HCT116 (cell line): ENCODE data around the gene JSRP1. TPM values are rescaled to one million over a fixed set of nuclear protein-coding genes. Genes with fewer than 3 reads are reported as not detected.

ENCODE experiments used
- ATAC-seq: fragments of 200-7000 bp; cut with Tn5 transposase; 2 replicates; pipeline ENCODE4 v1.9.1; 2020; ENCODE audit warnings: mild to moderate bottlenecking, moderate library complexity
- BruUV-seq: library from RNA; stranded (reverse); fragments of 400-500 nt; replicated peaks from 2 replicates; lab custom pipeline; 2021; lab: Mats Ljungman, UMichigan
- CTCF ChIA-PET: fragments of 300-600 bp; sonication (Branson Sonifier 250); formaldehyde crosslinking; loops from one replicate; lab custom pipeline; 2021; ENCODE audit warnings: antibody characterized with exemption; lab: Charles Lee
- POLR2A ChIA-PET: fragments of 300-600, 350-600 bp; sonication (Branson Sonifier 250); formaldehyde crosslinking; loops from one replicate; lab custom pipeline; 2021; ENCODE audit warnings: antibody characterized with exemption; lab: Charles Lee
- RAD21 ChIA-PET, 2 experiments: fragments of 300-600 bp; sonication (Branson Sonifier 250); formaldehyde crosslinking; loops; one replicate each; lab custom pipeline; 2023; ENCODE audit warnings: low total read pairs in 2 of 2; ENCODE audit not compliant: uncharacterized antibody in 2 of 2, unreplicated experiment in 2 of 2, low non-redundant PET in 1 of 2; lab: Charles Lee
- DNase-seq: peaks from one replicate; pipeline ENCODE4 v3.0.0-alpha.2; 2010; ENCODE audit warnings: low read depth, low spot score
- H2AFZ ChIP-seq: fragments of 200-600 bp; shearing (Covaris generic), sonication (generic); 2 replicates; pipeline ENCODE4 v1.6.1; 2017; ENCODE audit warnings: low read depth, mixed run types, mixed read lengths, antibody characterized with exemption, low read length; ENCODE audit not compliant: poor library complexity, severe bottlenecking
- H3K27ac ChIP-seq: 2 replicates; pipeline ENCODE4 v1.5.1; 2012; ENCODE audit warnings: low read depth, low read length
- H3K27me3 ChIP-seq: fragments of 200-600 bp; sonication (generic); 2 replicates; pipeline ENCODE4 v1.6.1; 2016; ENCODE audit warnings: mixed run types, low read length, mixed read lengths; ENCODE audit not compliant: insufficient read depth
- H3K36me3 ChIP-seq, 2 experiments: fragments of 200-500 bp in 1 of 2; fragments of 200-600 bp in 1 of 2; sonication (Bioruptor generic) in 1 of 2; sonication (generic) in 1 of 2; 2 replicates each; pipeline versions ENCODE4 v1.5.1 to v1.6.1; 2014 to 2016; ENCODE audit warnings: low read length in 2 of 2, inconsistent platforms in 1 of 2, mixed read lengths in 1 of 2, mixed run types in 1 of 2; ENCODE audit not compliant: insufficient read depth in 2 of 2, control insufficient read depth in 1 of 2
- H3K4me1 ChIP-seq, 2 experiments: fragments of 200-600 bp in 1 of 2; sonication (generic) in 1 of 2; 2 replicates each; pipeline versions ENCODE4 v1.5.1 to v1.6.1; 2012 to 2017; ENCODE audit warnings: low read length in 2 of 2, inconsistent platforms in 1 of 2, mild to moderate bottlenecking in 1 of 2, mixed read lengths in 1 of 2, mixed run types in 1 of 2, moderate library complexity in 1 of 2; ENCODE audit not compliant: insufficient read depth in 2 of 2, control insufficient read depth in 1 of 2
- H3K4me2 ChIP-seq: fragments of 200-600 bp; sonication (generic); 2 replicates; pipeline ENCODE4 v1.6.1; 2017; ENCODE audit warnings: mixed run types, low read length, mixed read lengths
- H3K4me3 ChIP-seq, 2 experiments: fragments of 200-600 bp in 1 of 2; sonication (generic) in 1 of 2; replicated peaks in 1 of 2; 2 replicates each; pipeline ENCODE4 v1.5.1; 2011 to 2016; ENCODE audit warnings: low read length in 2 of 2, control low read depth in 1 of 2, low read depth in 1 of 2, mild to moderate bottlenecking in 1 of 2, mixed read lengths in 1 of 2, mixed run types in 1 of 2
- H3K79me2 ChIP-seq: fragments of 200-600 bp; sonication (generic); 2 replicates; pipeline ENCODE4 v1.6.1; 2017; ENCODE audit warnings: mild to moderate bottlenecking, mixed run types, low read length, moderate library complexity, mixed read lengths; ENCODE audit not compliant: insufficient read depth
- H3K9ac ChIP-seq: fragments of 200-600 bp; sonication (generic); 2 replicates; pipeline ENCODE4 v1.6.1; 2016; ENCODE audit warnings: low read length, mixed read lengths
- H3K9me2 ChIP-seq: fragments of 200-600 bp; sonication (generic), shearing (Covaris generic); 2 replicates; pipeline ENCODE4 v1.6.1; 2017; ENCODE audit warnings: mixed run types, mild to moderate bottlenecking, moderate library complexity; ENCODE audit not compliant: insufficient read depth
- H3K9me3 ChIP-seq, 2 experiments: fragments of 200-500 bp in 1 of 2; fragments of 200-600 bp in 1 of 2; sonication (Bioruptor generic) in 1 of 2; sonication (generic) in 1 of 2; 2 replicates each; pipeline ENCODE4 v1.6.1; 2014 to 2017; ENCODE audit warnings: low read length in 2 of 2, mixed read lengths in 2 of 2, inconsistent platforms in 1 of 2, low read depth in 1 of 2, mild to moderate bottlenecking in 1 of 2, mixed run types in 1 of 2, moderate library complexity in 1 of 2; ENCODE audit not compliant: control insufficient read depth in 1 of 2, insufficient read depth in 1 of 2
- H4K20me1 ChIP-seq: fragments of 200-600 bp; sonication (generic), shearing (Covaris generic); 2 replicates; pipeline ENCODE4 v1.6.1; 2017; ENCODE audit warnings: mixed run types, mild to moderate bottlenecking, moderate library complexity; ENCODE audit not compliant: insufficient read depth
- ELF1 ChIP-seq: IDR thresholded peaks from 2 replicates; pipeline ENCODE4 v1.6.1; 2012; ENCODE audit warnings: low read depth, borderline replicate concordance
- EZH2 ChIP-seq: fragments of 200-600 bp; sonication (generic); IDR thresholded peaks from 2 replicates; pipeline ENCODE4 v1.6.1; 2017; ENCODE audit warnings: antibody characterized with exemption, mixed run types
- EZH2phosphoT487 ChIP-seq: fragments of 200-600 bp; IDR thresholded peaks from 2 replicates; pipeline ENCODE4 v1.6.1; 2018; ENCODE audit warnings: antibody characterized with exemption, borderline replicate concordance
- JUND ChIP-seq: IDR thresholded peaks from 2 replicates; pipeline ENCODE4 v1.6.1; 2012
- POLR2A ChIP-seq: IDR thresholded peaks from 2 replicates; pipeline ENCODE4 v1.7.0; 2011; ENCODE audit warnings: borderline replicate concordance; ENCODE audit not compliant: insufficient read depth, insufficient read length; ENCODE audit errors: extremely low read depth
- POLR2AphosphoS5 ChIP-seq: IDR thresholded peaks from 2 replicates; pipeline ENCODE4 v1.6.1; 2011; ENCODE audit warnings: mild to moderate bottlenecking, low read depth, low read length, moderate library complexity
- SIN3A ChIP-seq: IDR thresholded peaks from 2 replicates; pipeline ENCODE4 v1.6.1; 2012; ENCODE audit warnings: low read depth
- SP1 ChIP-seq: IDR thresholded peaks from 2 replicates; pipeline ENCODE4 v1.6.1; 2012; ENCODE audit warnings: low read depth
- YY1 ChIP-seq: IDR thresholded peaks from 2 replicates; pipeline ENCODE4 v1.6.1; 2011; ENCODE audit warnings: low read length, low read depth, moderate library complexity, mild to moderate bottlenecking; ENCODE audit not compliant: insufficient replicate concordance; ENCODE audit errors: extremely low read depth
- ZFX ChIP-seq: fragments of 450-650 bp; IDR thresholded peaks from 2 replicates; pipeline ENCODE4 v1.6.1; 2017
- intact Hi-C: fragments of 100-400 bp; cut with micrococcal nuclease; formaldehyde crosslinking; loops from 2 replicates; pipeline ENCODE4 v1.10.0; 2022
- total RNA-seq: library from RNA; stranded (reverse); gene quantifications from one replicate; pipeline ENCODE4 v1.2.1, GENCODE V29; 2021; ENCODE audit not compliant: unreplicated experiment
- TF ChIP-seq, protein P1 (sequence below): IDR thresholded peaks from 2 replicates; pipeline ENCODE4 v1.6.1; 2011; ENCODE audit warnings: mild to moderate bottlenecking, low read length, moderate library complexity; ENCODE audit not compliant: insufficient replicate concordance; ENCODE audit errors: extremely low read depth

The JSRP1 gene
- total RNA-seq, 1 experiment from 2014 or later: 0.30 TPM

DNA sequence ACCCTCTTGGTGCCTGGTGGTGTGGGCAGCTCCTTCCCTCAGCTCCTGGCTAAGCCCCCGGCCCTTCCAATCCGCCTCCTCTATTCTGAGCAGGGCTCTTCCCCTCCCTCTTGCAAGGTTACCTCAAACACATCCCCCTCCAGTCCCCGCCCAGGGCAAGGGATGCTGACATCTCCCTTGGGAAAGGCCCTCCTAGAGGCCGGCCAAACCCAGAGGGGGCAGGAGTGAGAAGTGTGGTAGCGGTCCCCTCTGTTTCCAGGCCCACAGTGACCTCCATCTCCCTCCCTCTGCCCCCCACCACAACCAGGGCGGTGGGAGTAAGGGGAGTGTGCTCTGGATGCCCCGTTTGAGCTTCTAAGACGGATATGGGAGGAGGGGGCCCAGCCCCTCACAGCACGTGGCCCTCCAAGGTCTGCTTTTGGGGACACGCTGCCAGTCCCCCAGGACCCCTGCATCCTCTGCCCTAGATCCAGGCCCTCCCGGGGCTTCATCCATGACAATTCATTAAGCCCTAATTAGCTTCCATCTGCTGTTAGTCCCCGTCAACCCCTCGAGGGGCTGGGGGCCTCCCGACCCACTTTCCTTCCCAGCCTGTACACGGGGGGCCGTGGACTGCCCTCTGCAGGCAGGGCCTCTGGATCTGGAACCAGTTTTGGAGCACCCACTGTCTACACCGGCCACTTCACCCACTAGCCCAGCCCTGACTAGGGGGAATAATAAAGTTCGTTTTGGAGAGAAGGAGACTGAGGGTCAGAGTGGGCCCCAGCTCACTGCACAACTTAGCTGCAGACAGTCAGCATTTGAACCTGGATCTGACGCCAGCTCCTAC lies 49.4 kb upstream of the JSRP1 start:
- RAD21 ChIA-PET: no interaction called here
- no peak overlapping the region for H3K4me2 ChIP-seq
- TF ChIP-seq ZFX (no peak), ELF1 (no peak), EZH2 (no peak), SIN3A (no peak), SP1 (no peak), YY1 (no peak), POLR2AphosphoS5 (no peak), EZH2phosphoT487 (no peak), POLR2A (no peak), JUND (no peak)
- TF ChIP-seq, protein P1, sequence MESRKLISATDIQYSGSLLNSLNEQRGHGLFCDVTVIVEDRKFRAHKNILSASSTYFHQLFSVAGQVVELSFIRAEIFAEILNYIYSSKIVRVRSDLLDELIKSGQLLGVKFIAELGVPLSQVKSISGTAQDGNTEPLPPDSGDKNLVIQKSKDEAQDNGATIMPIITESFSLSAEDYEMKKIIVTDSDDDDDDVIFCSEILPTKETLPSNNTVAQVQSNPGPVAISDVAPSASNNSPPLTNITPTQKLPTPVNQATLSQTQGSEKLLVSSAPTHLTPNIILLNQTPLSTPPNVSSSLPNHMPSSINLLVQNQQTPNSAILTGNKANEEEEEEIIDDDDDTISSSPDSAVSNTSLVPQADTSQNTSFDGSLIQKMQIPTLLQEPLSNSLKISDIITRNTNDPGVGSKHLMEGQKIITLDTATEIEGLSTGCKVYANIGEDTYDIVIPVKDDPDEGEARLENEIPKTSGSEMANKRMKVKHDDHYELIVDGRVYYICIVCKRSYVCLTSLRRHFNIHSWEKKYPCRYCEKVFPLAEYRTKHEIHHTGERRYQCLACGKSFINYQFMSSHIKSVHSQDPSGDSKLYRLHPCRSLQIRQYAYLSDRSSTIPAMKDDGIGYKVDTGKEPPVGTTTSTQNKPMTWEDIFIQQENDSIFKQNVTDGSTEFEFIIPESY: no peak
- TF ChIP-seq, all 23 proteins: peak for 0
- Histone ChIP-seq H3K9ac (no peak overlapping the region), H3K4me1 (peaks cover 7 to 12% of the 10 kb centered on the region in 2 experiments), H3K36me3 (no peaks in the 10 kb centered on the region), H3K27me3 (no peaks in the 10 kb centered on the region), H2AFZ (no peak overlapping the region), H3K4me3 (no peak overlapping the region), H3K9me3 (no peaks in the 10 kb centered on the region), H3K27ac (no peak overlapping the region), H4K20me1 (no peaks in the 10 kb centered on the region), H3K79me2 (no peaks in the 10 kb centered on the region), H3K9me2 (no peaks in the 10 kb centered on the region)
- ATAC-seq: no peak
- no TSS peak for BruUV-seq
- DNase-seq: no peak
- intact Hi-C loops: no loop called here
- ChIA-PET POLR2A (no interaction called here), CTCF (no interaction called here)
